Fibroblast of mammary gland (primary cell): ENCODE measurements around the gene SLC45A3.
"Not testable (repeated sequence)": the region's sequence is repeated elsewhere in the genome, so short reads cannot be mapped to it uniquely, and the experiment has no call there.

Experiments used
- DNase-seq: peaks from one replicate; pipeline ENCODE4 v3.0.0-alpha.2; 2010; ENCODE audit warnings: low read depth
- H3K4me3 ChIP-seq: 2 replicates; pipeline ENCODE4 v1.5.1; 2011; ENCODE audit warnings: low read depth, mild to moderate bottlenecking, low read length, moderate library complexity; ENCODE audit not compliant: control insufficient read depth
- TF ChIP-seq, protein P1 (sequence below): conservative IDR thresholded peaks from 2 replicates; pipeline ENCODE4 v1.5.1; 2011; ENCODE audit warnings: low read depth, low read length, inconsistent platforms; ENCODE audit not compliant: control insufficient read depth, insufficient read depth

SLC45A3 gene, protein sequence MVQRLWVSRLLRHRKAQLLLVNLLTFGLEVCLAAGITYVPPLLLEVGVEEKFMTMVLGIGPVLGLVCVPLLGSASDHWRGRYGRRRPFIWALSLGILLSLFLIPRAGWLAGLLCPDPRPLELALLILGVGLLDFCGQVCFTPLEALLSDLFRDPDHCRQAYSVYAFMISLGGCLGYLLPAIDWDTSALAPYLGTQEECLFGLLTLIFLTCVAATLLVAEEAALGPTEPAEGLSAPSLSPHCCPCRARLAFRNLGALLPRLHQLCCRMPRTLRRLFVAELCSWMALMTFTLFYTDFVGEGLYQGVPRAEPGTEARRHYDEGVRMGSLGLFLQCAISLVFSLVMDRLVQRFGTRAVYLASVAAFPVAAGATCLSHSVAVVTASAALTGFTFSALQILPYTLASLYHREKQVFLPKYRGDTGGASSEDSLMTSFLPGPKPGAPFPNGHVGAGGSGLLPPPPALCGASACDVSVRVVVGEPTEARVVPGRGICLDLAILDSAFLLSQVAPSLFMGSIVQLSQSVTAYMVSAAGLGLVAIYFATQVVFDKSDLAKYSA

DNA sequence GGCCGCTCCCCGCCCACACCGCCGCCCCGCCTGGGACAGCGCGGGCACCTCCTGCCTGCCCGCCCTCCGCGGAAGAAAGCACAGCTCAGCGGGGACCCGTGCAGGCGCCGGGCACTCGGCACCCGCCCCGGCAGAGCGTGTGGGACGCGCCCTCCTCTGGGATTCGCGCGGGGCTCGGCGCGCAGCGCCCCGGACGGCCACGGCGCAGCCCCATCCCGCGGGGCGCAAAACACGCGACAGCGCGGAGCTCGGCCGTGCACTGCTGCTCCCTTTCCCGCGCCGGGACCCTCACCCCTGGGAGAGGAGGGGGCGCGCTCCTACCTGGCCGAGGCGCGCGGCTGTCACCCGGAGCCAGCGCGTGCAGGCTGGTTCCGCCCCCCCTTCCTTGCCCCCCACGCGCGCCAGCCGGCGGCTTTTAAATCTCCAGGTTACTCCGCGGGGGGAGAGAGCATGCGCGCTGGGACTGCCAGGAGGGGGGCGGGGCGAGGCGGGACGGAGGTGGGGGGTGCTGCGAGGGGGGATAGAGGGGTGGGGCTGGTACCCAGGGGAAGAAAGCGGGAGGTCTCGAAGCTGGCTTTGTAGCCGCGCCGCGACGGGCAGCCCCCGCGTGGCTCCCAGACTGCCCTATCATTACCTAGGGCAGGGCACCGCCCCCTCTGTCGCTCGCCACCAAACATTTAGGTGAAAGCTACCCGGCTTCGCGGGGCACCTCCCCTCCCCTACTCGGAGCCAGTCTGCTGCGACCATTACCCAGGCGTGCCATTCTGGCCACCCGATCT, at the start of gene SLC45A3:
Gene SLC45A3 (minus strand): TSS at position 437 of the 779 bp plus-strand sequence. CDS start 15,853 bp downstream, outside the sequence.
- peak within 1 kb of the TSS; percentile 45 for H3K4me3 ChIP-seq
- DNase-seq = no peak
- TF ChIP-seq, protein P1, sequence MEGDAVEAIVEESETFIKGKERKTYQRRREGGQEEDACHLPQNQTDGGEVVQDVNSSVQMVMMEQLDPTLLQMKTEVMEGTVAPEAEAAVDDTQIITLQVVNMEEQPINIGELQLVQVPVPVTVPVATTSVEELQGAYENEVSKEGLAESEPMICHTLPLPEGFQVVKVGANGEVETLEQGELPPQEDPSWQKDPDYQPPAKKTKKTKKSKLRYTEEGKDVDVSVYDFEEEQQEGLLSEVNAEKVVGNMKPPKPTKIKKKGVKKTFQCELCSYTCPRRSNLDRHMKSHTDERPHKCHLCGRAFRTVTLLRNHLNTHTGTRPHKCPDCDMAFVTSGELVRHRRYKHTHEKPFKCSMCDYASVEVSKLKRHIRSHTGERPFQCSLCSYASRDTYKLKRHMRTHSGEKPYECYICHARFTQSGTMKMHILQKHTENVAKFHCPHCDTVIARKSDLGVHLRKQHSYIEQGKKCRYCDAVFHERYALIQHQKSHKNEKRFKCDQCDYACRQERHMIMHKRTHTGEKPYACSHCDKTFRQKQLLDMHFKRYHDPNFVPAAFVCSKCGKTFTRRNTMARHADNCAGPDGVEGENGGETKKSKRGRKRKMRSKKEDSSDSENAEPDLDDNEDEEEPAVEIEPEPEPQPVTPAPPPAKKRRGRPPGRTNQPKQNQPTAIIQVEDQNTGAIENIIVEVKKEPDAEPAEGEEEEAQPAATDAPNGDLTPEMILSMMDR = no peak

DNA sequence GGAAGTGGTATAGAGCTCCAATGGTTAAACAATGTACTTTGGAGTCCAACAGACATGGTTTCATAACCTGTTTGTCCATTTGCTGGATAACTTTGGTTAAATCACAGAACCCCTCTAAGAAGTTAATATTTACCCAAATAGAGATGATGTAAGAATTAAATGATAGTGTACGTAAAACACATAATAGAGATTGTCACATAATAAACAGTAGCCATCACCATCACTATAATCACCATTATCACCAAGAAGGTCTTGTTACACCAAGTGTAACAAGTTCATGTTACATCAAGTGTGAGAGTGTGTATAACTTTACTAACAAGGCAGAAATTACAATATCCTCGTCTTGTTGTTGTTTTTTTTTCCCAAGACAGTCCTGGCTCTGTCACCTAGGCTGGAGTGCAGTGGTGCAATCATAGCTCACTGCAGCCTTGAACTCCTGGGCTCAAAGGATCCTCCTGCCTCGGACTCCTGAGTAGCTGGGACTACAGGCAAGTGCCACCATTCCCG, 46.4 kb upstream of the SLC45A3 start:
- DNase-seq = no peak
- H3K4me3 ChIP-seq = no peak overlapping the region
- TF ChIP-seq, protein P1 = no peak

DNA sequence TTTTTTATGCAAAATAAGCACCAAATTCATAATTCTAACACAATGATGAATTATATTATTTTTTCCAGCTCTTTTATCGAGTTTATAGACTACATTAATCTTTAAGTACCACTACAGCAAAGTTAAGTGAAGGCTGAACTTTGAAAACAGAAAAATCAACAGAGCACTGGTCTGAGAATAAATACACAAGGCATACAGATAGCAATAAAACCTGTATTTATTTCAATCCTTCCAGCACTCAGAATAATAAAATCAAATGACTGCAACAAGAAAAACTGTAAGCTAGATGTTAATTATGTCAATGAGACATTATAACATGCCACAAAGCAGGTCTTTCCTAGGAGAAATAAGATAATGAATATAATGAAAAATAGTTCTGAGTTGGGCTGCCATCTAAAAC, 45.2 kb upstream of the SLC45A3 start:
- DNase-seq = no peak
- TF ChIP-seq, protein P1 = no peak
- H3K4me3 ChIP-seq = no peak overlapping the region

DNA sequence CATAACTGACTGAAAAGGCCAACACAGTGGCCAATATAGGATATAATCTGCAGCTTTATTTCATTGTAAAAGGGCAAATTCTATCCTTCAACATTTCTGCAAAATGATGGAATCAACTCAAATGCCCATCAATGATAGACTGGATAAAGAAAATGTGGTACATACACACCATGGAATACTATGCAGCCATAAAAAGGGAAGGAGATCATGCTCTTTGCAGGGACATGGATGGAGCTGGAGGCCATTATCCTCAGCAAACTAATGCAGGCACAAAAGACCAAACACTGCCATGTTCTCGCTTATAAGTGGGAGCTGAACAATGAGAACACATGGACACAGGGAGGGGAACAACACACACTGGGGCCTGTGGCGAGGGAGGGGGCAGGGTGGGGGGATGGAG, 40.4 kb upstream of the SLC45A3 start:
- not testable (repeated sequence) for DNase-seq, H3K4me3 ChIP-seq

DNA sequence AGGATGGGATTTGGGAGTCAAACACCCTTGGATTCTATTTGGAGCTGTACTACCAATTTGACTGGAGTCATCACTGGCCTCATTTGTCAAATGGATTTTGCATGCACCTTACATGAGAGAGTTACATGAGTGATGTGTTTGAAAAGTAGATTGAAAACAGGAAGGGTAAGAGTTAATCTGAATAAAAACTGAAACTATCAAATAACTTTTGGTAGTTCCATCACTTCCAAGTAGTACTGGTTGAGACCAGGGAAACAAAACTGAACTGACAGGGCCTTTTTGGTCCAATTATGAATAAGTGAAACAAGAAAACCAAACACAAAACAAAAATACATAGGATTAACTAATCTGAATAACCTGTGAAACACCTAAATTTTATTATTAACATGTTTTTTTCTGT, 39.5 kb upstream of the SLC45A3 start:
- no peak for DNase-seq
- TF ChIP-seq, protein P1 = no peak
- no peak overlapping the region for H3K4me3 ChIP-seq

DNA sequence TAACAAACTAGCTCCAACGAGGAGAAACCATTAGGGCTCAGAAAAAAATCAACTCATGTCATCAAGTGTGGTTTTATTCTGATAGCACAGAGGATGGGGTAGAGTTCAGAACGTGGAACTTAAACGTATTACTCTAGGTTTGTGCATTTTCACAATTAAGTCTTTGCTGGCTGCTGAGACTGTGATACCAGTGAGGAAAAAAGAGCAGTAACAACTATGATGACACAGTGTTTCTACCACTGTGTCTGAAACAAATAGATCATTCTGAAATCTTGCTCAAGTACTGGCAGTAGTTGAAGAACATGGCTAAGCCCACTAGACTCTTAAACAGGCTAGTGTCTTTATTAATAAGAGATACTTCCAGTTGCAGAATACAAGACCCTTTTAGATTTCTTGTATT, 38.7 kb upstream of the SLC45A3 start:
- TF ChIP-seq, protein P1 = no peak

More for the DNA sequence above, 38.7 kb upstream of the SLC45A3 start:
- DNase-seq = no peak
- H3K4me3 ChIP-seq = no peak overlapping the region
